Activated CD8-positive, alpha-beta memory T cell treated with anti-CD3 and anti-CD28 coated beads for 4 hours (primary cell): ENCODE results near the gene CYTL1.

Experiments
- DNase-seq, 2 donors: peaks; one replicate each; pipeline ENCODE4 v3.0.0-alpha.2; 2020; ENCODE audit warnings: low read depth in 2 of 2

The CYTL1 gene

DNA sequence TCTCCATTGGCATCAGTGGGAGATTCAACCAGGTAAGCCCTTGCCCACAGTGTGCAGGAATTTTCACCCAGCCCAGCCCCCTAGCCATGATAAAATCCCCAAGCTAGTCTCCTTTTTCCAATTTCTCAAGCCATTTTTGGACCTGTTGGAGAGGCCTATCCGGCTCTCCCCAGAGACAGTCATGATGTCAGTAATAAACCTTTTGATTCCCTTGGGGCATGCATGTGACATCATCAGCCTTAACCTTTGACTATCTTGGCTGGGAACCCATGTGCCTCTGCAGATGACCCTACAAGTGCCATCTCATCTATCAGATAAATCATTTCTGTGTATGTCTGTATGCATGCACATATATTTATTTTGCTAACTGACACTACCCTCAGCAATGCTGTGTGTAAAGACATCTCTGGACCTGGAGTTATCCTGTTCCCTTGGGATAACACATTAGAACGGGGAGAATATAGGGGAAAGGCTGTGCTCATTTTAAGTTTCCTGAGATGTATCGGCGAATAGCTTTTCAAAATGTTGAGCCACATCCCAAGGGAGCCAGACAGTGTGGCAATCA lies 51.0 kb downstream of the CYTL1 start:
- DNase-seq = no peak
